Measurements from ENCODE around the gene CNTN3.

CNTN3 gene

DNA sequence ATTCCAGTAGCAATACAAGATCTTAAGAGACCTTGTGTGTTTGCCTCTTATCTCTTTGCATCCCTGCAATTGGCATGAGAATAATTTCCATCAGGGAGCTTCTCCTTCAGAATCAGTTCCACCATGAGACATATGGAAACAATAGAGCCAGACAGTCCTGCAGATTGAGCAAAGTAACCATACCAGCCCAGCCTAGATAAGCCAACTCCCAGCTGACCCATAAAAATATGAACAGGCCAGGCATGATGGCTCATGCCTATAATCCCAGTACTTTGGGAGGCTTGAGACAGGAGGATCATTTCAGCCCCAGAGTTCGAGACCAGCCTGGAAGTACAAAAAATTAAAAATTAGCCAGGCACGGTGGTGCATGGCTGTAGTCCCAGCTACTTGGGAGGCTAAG, 12.7 kb downstream of the CNTN3 start:
- TF ChIP-seq, protein P1, sequence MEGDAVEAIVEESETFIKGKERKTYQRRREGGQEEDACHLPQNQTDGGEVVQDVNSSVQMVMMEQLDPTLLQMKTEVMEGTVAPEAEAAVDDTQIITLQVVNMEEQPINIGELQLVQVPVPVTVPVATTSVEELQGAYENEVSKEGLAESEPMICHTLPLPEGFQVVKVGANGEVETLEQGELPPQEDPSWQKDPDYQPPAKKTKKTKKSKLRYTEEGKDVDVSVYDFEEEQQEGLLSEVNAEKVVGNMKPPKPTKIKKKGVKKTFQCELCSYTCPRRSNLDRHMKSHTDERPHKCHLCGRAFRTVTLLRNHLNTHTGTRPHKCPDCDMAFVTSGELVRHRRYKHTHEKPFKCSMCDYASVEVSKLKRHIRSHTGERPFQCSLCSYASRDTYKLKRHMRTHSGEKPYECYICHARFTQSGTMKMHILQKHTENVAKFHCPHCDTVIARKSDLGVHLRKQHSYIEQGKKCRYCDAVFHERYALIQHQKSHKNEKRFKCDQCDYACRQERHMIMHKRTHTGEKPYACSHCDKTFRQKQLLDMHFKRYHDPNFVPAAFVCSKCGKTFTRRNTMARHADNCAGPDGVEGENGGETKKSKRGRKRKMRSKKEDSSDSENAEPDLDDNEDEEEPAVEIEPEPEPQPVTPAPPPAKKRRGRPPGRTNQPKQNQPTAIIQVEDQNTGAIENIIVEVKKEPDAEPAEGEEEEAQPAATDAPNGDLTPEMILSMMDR (IDR thresholded peaks at IDR 0.05; ENCODE audit: low read depth, low read length, missing control alignments), result no peak
- H3K4me3 ChIP-seq (ENCODE audit: low read depth, low read length), result no peak overlapping the region
- DNase-seq (ENCODE audit: low read depth), result no peak

DNA sequence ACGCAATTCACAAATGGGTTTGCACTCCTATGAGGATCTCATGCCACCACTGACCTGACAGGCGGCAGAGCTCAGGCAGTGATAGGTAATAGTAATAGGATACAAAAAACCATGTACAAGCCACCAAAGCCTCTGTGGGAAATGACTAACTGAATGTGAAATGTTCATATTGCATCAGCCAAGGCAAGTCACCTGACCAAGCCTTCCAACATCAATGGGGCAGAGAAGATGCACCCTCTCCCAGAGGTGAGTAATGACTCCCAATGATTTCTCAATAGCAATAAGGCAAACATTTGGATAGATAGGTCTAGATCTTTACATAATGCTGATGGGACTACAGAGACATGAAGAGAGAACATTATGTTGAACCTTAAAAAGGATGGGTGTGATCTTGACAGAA, 14.9 kb downstream of the CNTN3 start:
- DNase-seq (ENCODE audit: low read depth), result no peak
- TF ChIP-seq, protein P1 (IDR thresholded peaks at IDR 0.05; ENCODE audit: low read depth, low read length, missing control alignments), result no peak
- no peak overlapping the region for H3K4me3 ChIP-seq (ENCODE audit: low read depth, low read length)

DNA sequence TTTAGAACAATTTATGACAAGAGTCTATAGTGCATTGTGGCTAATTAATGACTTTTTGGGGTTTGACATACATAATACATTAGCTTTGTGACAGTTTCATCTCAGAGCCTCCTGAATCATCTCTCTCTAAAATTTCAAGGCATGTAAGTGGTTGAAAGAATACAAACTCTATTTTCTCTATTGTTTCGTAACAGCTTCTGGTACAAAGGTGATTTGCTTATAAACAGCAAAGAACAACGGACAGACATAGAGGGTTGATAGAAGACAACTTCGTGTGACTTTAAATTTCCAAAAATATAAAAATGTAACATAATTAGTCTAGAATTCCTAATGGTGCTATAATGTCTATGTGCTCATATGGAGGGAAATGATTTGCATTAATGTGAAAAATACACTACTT, 21.3 kb downstream of the CNTN3 start:
- TF ChIP-seq, protein P1 (IDR thresholded peaks at IDR 0.05; ENCODE audit: low read depth, low read length, missing control alignments), result no peak
- no peak for DNase-seq (ENCODE audit: low read depth)
- H3K4me3 ChIP-seq (ENCODE audit: low read depth, low read length), result no peak overlapping the region

GRCh38 chr3:74592359-74592758, 22.1 kb downstream of the CNTN3 start:
- H3K4me3 ChIP-seq (ENCODE audit: low read depth, low read length), result no peak overlapping the region
- DNase-seq (ENCODE audit: low read depth), result no peak
- TF ChIP-seq, protein P1 (IDR thresholded peaks at IDR 0.05; ENCODE audit: low read depth, low read length, missing control alignments), result no peak

DNA sequence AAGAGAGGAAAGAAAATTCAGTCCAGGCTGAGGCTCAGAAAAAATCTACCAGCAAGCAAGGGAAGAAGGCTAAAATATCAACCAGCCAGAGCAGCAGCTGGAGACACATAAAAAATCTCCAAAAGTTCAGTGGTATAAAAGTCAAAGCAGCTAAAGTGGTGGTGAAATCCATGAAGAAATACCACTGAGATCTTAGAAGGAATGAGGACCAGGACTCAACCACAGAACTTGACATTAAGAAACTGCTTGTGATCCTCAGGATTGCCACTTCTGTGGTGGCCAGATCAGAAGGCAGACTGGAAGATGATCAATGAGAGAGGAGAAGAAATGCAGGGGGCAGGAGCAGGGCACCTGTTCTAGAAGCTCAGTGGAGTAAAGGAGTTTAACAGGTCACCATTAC, 22.5 kb downstream of the CNTN3 start:
- TF ChIP-seq, protein P1 (IDR thresholded peaks at IDR 0.05; ENCODE audit: low read depth, low read length, missing control alignments), result no peak
- H3K4me3 ChIP-seq (ENCODE audit: low read depth, low read length), result no peak overlapping the region
- no peak for DNase-seq (ENCODE audit: low read depth)

GRCh38 chr3:74591342-74591741, 23.1 kb downstream of the CNTN3 start:
- no peak for DNase-seq (ENCODE audit: low read depth)
- H3K4me3 ChIP-seq (ENCODE audit: low read depth, low read length), result no peak overlapping the region
- TF ChIP-seq, protein P1 (IDR thresholded peaks at IDR 0.05; ENCODE audit: low read depth, low read length, missing control alignments), result no peak

DNA sequence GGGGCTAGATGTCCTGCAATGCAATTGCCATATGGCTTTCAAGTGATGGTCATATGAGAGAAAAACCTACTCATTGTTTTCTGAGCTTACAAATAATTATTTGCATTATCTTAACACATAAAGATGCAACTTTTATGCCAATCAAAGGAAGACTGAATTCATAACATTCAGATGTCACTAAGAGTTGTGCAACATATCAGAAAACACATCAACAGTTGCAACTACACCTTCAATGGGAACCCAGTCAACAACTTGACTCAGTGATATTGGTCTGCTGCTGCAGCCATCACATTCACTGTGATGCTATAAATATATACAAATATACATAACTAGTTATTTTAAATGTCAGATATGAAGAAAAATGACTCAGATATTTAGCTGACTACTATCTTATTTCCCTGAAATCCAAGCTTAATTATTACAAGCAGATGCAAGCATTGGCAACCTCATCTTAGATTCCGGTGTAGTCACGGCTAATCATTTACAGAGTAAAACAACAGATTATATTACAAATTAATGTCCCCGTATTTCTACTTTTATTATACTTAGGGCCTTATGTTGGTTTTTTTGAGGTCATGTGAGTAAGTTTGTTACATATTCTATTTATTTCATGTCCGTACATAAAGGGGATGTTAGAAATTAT, 23.7 kb downstream of the CNTN3 start:
- no peak overlapping the region for H3K4me3 ChIP-seq (ENCODE audit: low read depth, low read length)
- no peak for DNase-seq (ENCODE audit: low read depth)
- TF ChIP-seq, protein P1 (IDR thresholded peaks at IDR 0.05; ENCODE audit: low read depth, low read length, missing control alignments), result no peak

Measured in GM12864 (cell line).